ENCODE data around the gene F13B.
"Not testable (repeated sequence)": the region's sequence is repeated elsewhere in the genome, so short reads cannot be mapped to it uniquely, and the experiment has no call there.

Gene F13B

DNA sequence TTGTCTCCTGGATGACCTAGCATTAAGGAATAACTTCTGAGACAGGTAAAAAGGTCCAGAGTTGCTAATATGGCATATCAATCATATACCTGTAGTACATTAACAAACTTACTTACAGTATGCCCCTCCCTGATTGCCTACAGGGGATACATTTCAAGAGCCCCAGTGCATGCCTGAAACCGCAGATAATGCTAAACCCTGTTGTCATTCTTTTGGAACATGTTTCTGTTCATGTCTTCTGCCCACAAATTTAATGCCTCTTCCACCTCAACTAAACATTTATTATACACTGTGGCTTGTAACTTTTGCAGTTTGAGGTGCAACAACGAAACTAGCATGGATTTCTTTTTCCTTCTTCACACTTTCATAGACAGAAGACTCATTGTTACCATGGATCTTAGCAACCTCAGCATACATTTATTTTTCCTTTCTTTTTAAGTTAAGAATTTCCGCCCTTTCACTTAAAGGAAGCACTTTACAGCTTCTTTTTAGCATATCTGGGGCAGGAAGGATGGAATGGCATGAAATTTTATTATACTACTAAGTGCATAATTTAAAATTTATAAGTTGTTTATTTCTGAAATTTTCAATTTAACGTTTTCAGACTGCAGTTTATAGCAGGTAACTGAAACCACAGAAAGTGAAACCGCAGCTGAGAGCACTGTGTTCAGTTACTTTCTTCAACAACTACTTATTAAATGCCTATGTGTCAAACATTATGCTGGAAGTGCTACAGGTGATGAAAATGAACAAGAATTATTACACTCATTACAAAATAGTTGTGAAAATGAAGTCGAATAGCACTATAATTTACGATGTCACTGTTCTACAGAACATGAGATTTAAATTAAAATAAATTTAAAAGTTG is 25.3 kb downstream of the F13B start:
- H3K4me1 ChIP-seq (ENCODE audit: control insufficient read depth, insufficient read depth, low read length), result no peaks in the 10 kb centered on the region
- H3K9me3 ChIP-seq (ENCODE audit: control insufficient read depth, insufficient read depth, low read length), result no peaks in the 10 kb centered on the region
- H3K4me3 ChIP-seq (ENCODE audit: low read depth, low read length), result no peak overlapping the region
- no peak overlapping the region for H3K9ac ChIP-seq (ENCODE audit: low read depth, low read length)
- H3K27me3 ChIP-seq (ENCODE audit: control insufficient read depth, insufficient read depth, low read length), result no peaks in the 10 kb centered on the region
- no peaks in the 10 kb centered on the region for H3K36me3 ChIP-seq (ENCODE audit: control insufficient read depth, insufficient read depth, low read length)

DNA sequence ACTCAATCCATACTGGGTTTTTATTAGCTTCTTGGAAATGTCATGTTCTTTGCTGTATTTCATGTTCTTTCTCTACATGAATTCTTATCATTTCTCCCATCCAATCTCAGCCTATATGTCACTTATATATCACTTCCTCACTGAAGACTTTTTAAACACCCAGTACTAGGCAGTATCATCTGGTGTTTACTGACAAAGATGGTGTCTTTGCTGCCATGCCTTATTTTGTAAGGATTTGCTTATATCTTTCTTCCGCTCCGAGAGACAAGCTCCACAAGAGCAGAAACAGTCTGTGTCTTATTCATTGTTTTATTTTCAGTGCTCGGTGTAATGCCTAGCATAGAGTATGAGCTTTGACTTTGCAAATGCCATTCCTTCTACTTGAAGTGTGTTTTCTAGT is 30.2 kb downstream of the F13B start:
- H3K36me3 ChIP-seq (ENCODE audit: control insufficient read depth, insufficient read depth, low read length), result no peaks in the 10 kb centered on the region
- H3K27me3 ChIP-seq (ENCODE audit: control insufficient read depth, insufficient read depth, low read length), result no peaks in the 10 kb centered on the region
- no peaks in the 10 kb centered on the region for H3K9me3 ChIP-seq (ENCODE audit: control insufficient read depth, insufficient read depth, low read length)
- no peak overlapping the region for H3K4me3 ChIP-seq (ENCODE audit: low read depth, low read length)
- H3K9ac ChIP-seq (ENCODE audit: low read depth, low read length), result no peak overlapping the region
- no peaks in the 10 kb centered on the region for H3K4me1 ChIP-seq (ENCODE audit: control insufficient read depth, insufficient read depth, low read length)

DNA sequence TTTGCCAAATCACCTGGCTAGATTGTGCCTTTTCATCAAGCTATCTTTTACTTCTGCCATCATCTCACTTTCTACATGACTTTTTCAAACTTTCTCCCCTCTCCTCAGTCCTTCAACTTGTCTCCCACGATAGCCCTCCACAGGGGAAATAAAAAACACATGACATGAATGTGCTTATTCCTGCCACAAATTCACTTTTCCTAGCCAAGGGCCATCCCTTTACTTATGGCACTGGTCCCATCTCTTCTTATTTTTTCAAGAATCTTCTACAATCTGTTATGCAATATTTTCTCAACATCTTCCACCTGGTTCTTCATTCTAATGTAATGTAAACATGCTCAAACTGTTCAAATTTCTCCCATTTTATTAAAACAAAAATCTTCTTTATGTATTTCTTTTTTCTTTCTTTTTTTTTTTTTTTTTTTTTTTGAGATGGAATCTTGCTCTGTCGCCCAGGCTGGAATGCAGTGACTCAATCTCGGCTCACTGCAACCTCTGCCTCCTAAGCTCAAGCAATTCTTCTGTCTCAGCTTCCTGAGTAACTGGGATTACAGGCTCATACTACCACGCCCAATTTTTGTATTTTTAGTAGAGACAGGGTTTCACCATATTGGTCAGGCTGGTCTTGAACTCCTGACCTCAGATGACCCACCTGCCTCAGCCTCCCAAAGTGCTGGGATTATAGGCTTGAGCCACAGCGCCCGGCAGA is 32.3 kb downstream of the F13B start:
- H3K4me3 ChIP-seq (ENCODE audit: low read depth, low read length), result not testable (repeated sequence)

DNA sequence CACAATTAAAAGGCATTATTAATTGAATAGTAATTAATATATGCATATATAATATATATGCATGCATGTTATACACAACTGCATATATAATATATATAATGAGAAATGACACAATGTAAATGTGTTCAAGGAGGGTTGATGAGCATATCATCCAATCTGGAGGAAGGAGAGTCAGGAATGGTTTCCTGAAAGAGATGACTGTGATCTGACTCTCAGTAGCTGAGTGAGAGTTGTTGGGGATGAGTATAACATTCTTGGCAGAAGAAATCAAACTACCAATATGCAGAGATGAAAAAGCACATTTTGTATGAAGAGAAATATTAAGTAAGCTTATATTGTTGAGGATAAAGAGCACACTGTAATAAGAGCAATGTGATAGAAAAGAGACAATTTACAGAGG is 37.3 kb downstream of the F13B start:
- Histone ChIP-seq H3K27me3 (ENCODE audit: control insufficient read depth, insufficient read depth, low read length) (no peaks in the 10 kb centered on the region), H3K9me3 (ENCODE audit: control insufficient read depth, insufficient read depth, low read length) (no peaks in the 10 kb centered on the region), H3K4me3 (ENCODE audit: low read depth, low read length) (no peak overlapping the region), H3K36me3 (ENCODE audit: control insufficient read depth, insufficient read depth, low read length) (no peaks in the 10 kb centered on the region), H3K4me1 (ENCODE audit: control insufficient read depth, insufficient read depth, low read length) (no peaks in the 10 kb centered on the region), H3K9ac (ENCODE audit: low read depth, low read length) (no peak overlapping the region)

More for the DNA sequence above, 32.3 kb downstream of the F13B start:
- H3K4me1 ChIP-seq (ENCODE audit: control insufficient read depth, insufficient read depth, low read length); H3K9ac ChIP-seq (ENCODE audit: low read depth, low read length); H3K27me3 ChIP-seq (ENCODE audit: control insufficient read depth, insufficient read depth, low read length); H3K36me3 ChIP-seq (ENCODE audit: control insufficient read depth, insufficient read depth, low read length); H3K9me3 ChIP-seq (ENCODE audit: control insufficient read depth, insufficient read depth, low read length): not testable (repeated sequence)

DNA sequence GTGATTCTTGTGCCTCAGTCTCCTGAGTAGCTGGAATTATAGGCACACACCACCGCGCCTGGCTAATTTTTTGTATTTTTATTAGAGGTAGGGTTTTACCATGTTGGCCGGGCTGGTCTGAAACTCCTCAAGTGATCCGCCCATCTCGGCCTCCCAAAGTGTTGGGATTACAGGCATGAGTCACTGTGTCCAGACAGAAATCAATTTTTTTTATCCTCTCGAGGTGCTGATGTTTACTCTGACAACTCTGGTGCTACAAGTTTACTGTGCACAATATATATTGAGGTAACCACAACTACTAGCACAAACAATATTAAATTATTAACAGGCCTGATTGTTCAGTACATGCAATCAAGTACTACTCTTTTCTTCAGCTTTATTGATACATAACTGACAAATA is 39.7 kb downstream of the F13B start:
- no peak overlapping the region for H3K9ac ChIP-seq (ENCODE audit: low read depth, low read length)
- H3K9me3 ChIP-seq (ENCODE audit: control insufficient read depth, insufficient read depth, low read length), result no peaks in the 10 kb centered on the region
- no peaks in the 10 kb centered on the region for H3K4me1 ChIP-seq (ENCODE audit: control insufficient read depth, insufficient read depth, low read length)
- H3K36me3 ChIP-seq (ENCODE audit: control insufficient read depth, insufficient read depth, low read length), result no peaks in the 10 kb centered on the region
- H3K4me3 ChIP-seq (ENCODE audit: low read depth, low read length), result no peak overlapping the region
- no peaks in the 10 kb centered on the region for H3K27me3 ChIP-seq (ENCODE audit: control insufficient read depth, insufficient read depth, low read length)

DNA sequence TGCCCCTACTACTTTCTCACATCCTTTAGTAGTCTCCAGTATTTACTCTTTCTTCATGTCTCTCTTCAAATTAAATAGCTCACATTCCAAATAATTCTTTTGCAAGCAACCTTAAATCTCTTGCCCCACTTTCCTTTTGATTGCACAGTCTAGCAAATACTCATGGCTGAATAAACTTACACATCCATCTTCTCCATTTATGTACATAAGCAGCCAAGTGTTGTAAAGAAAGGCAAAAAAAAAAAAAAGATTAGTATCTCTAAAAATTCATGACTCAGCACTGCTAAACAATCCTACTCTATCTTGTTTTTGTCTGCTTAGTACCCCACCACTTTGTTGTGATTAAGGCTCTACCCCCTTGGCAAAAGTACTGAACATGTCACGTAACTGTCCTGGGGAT is 42.6 kb downstream of the F13B start:
- Histone ChIP-seq H3K9ac (ENCODE audit: low read depth, low read length) (no peak overlapping the region), H3K4me1 (ENCODE audit: control insufficient read depth, insufficient read depth, low read length) (no peaks in the 10 kb centered on the region), H3K36me3 (ENCODE audit: control insufficient read depth, insufficient read depth, low read length) (no peaks in the 10 kb centered on the region), H3K27me3 (ENCODE audit: control insufficient read depth, insufficient read depth, low read length) (no peaks in the 10 kb centered on the region), H3K9me3 (ENCODE audit: control insufficient read depth, insufficient read depth, low read length) (no peaks in the 10 kb centered on the region), H3K4me3 (ENCODE audit: low read depth, low read length) (no peak overlapping the region)

DNA sequence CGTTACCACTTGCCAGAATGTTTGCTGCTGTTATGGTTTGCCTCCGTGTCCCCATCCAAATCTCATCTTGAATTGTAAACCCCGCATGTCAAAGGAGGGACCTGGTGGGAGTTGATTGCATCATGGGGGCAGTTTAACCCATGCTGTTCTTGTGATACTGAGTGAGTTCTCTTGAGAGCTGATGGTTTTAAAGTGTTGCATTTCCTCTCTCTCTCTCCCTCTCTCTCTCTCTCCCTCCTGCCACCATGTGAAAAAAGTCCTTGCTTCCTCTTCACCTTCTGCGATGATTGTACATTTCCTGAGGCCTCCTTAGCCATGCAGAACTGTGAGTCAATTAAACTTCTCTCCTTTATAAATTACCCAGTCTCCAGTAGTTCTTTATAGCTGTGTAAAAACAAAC is 45.3 kb downstream of the F13B start:
- H3K4me1 ChIP-seq (ENCODE audit: control insufficient read depth, insufficient read depth, low read length), result no peaks in the 10 kb centered on the region
- no peaks in the 10 kb centered on the region for H3K27me3 ChIP-seq (ENCODE audit: control insufficient read depth, insufficient read depth, low read length)
- no peak overlapping the region for H3K4me3 ChIP-seq (ENCODE audit: low read depth, low read length)
- no peak overlapping the region for H3K9ac ChIP-seq (ENCODE audit: low read depth, low read length)
- H3K9me3 ChIP-seq (ENCODE audit: control insufficient read depth, insufficient read depth, low read length), result no peaks in the 10 kb centered on the region
- H3K36me3 ChIP-seq (ENCODE audit: control insufficient read depth, insufficient read depth, low read length), result no peaks in the 10 kb centered on the region

DNA sequence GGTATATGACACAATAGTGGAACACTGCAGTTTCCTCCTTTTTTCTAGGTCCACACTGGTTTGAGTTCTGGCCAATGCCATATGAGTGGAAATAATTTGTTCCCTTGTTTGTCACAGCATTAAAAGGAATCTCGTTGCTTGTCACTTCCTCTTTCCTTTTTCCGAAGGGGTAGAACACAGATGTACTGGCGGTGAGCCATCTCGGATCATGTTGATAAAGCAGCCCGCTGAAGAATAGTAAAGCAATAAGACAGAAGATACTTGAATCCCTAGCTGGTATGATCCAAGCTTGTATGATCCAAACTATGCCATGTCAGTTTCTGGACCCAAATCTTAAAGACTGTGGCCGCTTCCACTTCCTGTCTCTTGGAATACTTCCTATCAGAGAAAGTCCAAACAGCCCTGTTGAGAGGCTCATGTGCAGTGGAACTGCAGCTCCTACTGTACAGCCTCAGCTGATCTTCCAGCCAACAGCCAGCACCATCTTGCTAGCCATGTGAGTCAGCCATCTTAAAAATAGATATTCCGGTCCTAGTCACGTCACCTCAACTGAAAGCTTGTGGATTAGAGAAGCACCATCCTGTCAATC is 49.4 kb downstream of the F13B start:
- Histone ChIP-seq H3K27me3 (ENCODE audit: control insufficient read depth, insufficient read depth, low read length) (no peaks in the 10 kb centered on the region), H3K9ac (ENCODE audit: low read depth, low read length) (no peak overlapping the region), H3K4me1 (ENCODE audit: control insufficient read depth, insufficient read depth, low read length) (no peaks in the 10 kb centered on the region), H3K4me3 (ENCODE audit: low read depth, low read length) (no peak overlapping the region), H3K9me3 (ENCODE audit: control insufficient read depth, insufficient read depth, low read length) (no peaks in the 10 kb centered on the region), H3K36me3 (ENCODE audit: control insufficient read depth, insufficient read depth, low read length) (no peaks in the 10 kb centered on the region)

DNA sequence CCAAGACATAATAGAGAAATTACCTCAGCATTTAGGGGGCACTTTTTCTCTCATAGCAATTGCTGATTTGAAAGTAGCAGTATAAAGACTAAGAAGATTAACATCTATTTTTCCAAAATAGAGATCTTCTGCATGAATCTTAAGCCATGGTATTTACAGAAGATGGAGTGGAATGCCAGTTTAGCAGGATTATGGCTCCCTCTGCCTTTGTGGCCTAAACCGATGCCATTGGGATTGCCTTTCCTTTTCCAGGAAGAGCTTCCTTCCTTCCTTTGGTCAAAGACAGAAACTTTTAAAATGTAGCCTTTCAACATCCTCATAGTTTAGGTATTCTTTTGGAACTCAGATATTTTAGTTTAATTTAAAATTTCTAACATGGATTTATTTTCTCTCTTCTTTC is 50.3 kb downstream of the F13B start:
- no peaks in the 10 kb centered on the region for H3K27me3 ChIP-seq (ENCODE audit: control insufficient read depth, insufficient read depth, low read length)
- no peaks in the 10 kb centered on the region for H3K36me3 ChIP-seq (ENCODE audit: control insufficient read depth, insufficient read depth, low read length)
- H3K4me3 ChIP-seq (ENCODE audit: low read depth, low read length), result no peak overlapping the region
- H3K4me1 ChIP-seq (ENCODE audit: control insufficient read depth, insufficient read depth, low read length), result no peaks in the 10 kb centered on the region
- H3K9ac ChIP-seq (ENCODE audit: low read depth, low read length), result no peak overlapping the region
- H3K9me3 ChIP-seq (ENCODE audit: control insufficient read depth, insufficient read depth, low read length), result peaks cover 2% of the 10 kb centered on the region

DNA sequence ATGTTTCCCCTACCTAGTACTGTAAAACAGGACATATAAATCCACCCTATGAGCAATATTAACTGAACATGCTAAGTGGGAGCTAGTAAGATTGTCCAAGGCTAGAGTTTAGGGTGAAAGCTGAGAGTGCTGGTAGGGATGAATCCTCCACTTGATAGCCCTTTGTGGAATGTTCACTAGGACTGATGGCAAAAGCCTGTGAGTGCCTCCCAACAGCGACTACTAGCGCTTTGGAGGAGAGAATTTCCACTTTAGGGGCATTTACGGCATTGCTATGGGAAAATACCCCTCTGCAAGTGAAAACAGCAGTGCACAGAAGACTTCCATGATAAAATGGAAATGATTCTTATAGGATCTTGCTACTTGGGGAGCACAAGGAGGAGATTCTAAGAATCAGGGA is 53.8 kb downstream of the F13B start:
- Histone ChIP-seq H3K4me1 (ENCODE audit: control insufficient read depth, insufficient read depth, low read length) (no peaks in the 10 kb centered on the region), H3K9ac (ENCODE audit: low read depth, low read length) (no peak overlapping the region), H3K9me3 (ENCODE audit: control insufficient read depth, insufficient read depth, low read length) (peaks cover 7% of the 10 kb centered on the region), H3K36me3 (ENCODE audit: control insufficient read depth, insufficient read depth, low read length) (no peaks in the 10 kb centered on the region), H3K27me3 (ENCODE audit: control insufficient read depth, insufficient read depth, low read length) (no peaks in the 10 kb centered on the region), H3K4me3 (ENCODE audit: low read depth, low read length) (no peak overlapping the region)

DNA sequence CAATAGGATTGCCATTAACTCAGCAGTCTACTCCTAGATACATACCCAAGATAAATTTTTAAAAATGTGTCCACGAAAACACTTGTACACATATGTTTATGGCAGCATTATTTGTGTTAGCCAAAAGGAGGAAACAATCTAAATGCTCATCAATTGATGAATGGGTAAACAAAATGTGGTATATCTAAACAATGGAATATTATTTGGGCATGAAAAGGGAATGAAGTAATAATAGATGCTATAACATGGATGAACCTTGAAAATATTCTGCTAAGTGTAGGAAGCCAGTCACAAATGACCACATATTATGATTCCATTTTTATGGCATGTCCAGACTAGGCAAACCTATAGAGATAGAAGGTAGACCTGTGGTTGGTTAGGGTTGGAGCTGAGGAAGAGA is 55.4 kb downstream of the F13B start:
- no peaks in the 10 kb centered on the region for H3K27me3 ChIP-seq (ENCODE audit: control insufficient read depth, insufficient read depth, low read length)
- H3K9me3 ChIP-seq (ENCODE audit: control insufficient read depth, insufficient read depth, low read length), result peaks cover 7% of the 10 kb centered on the region
- no peaks in the 10 kb centered on the region for H3K36me3 ChIP-seq (ENCODE audit: control insufficient read depth, insufficient read depth, low read length)
- no peaks in the 10 kb centered on the region for H3K4me1 ChIP-seq (ENCODE audit: control insufficient read depth, insufficient read depth, low read length)
- H3K4me3 ChIP-seq (ENCODE audit: low read depth, low read length), result no peak overlapping the region
- no peak overlapping the region for H3K9ac ChIP-seq (ENCODE audit: low read depth, low read length)

DNA sequence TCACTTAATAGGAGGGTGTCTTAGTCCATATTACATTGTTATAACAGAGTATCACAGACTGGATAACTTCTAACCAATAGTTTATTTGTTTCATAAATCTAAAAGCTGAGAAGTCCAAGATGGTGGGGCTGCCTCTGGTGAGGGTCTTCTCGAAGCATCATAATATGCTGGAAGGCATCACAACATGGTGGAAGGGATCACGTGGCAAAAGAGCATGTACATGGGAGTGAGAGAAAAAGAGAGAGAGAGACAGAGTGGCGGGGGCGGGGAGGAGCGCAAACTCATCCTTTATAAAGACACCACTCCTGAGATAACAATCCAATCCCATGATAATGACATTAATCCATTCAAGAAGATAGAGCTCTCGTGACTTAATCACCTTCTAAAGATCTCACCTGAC is 58.2 kb downstream of the F13B start:
- no peaks in the 10 kb centered on the region for H3K36me3 ChIP-seq (ENCODE audit: control insufficient read depth, insufficient read depth, low read length)
- no peak overlapping the region for H3K9ac ChIP-seq (ENCODE audit: low read depth, low read length)
- H3K4me3 ChIP-seq (ENCODE audit: low read depth, low read length), result no peak overlapping the region
- peaks cover 7% of the 10 kb centered on the region for H3K9me3 ChIP-seq (ENCODE audit: control insufficient read depth, insufficient read depth, low read length)
- H3K27me3 ChIP-seq (ENCODE audit: control insufficient read depth, insufficient read depth, low read length), result no peaks in the 10 kb centered on the region
- H3K4me1 ChIP-seq (ENCODE audit: control insufficient read depth, insufficient read depth, low read length), result no peaks in the 10 kb centered on the region

All from iPS-15b (cell line).